Thoracic aorta (tissue), 2 donors: Measurements from ENCODE around the gene FOXL3. TPM values are rescaled to one million over a fixed set of nuclear protein-coding genes. Genes with fewer than 3 reads are reported as not detected.

ENCODE experiments used
- ATAC-seq: fragments of 150-250 bp; one replicate; pipeline ENCODE4 v1.8.0; 2017; ENCODE audit warnings: low read depth; ENCODE audit not compliant: insufficient number of reproducible peaks, low FRiP score
- DNase-seq: peaks from one replicate; pipeline ENCODE4 v3.0.0-alpha.2; 2020; ENCODE audit warnings: low spot score
- H3K27ac ChIP-seq, 2 donors: fragments of 200-600 bp; sonication (generic); 1 replicate in 1 of 2; 2 replicates in 1 of 2; pipeline ENCODE4 v1.5.1; 2016; ENCODE audit warnings: mild to moderate bottlenecking in 2 of 2, moderate library complexity in 2 of 2
- H3K27me3 ChIP-seq: fragments of 200-600 bp; sonication (generic); replicated peaks from 2 replicates; pipeline ENCODE4 v1.6.0; 2016; ENCODE audit warnings: mild to moderate bottlenecking; ENCODE audit not compliant: insufficient read depth
- H3K36me3 ChIP-seq: fragments of 200-600 bp; sonication (generic); one replicate; pipeline ENCODE4 v1.5.1; 2016
- H3K4me1 ChIP-seq, 2 donors: fragments of 200-600 bp; sonication (generic); 1 replicate in 1 of 2; 2 replicates in 1 of 2; pipeline versions ENCODE4 v1.5.1 to v1.6.0; 2016; ENCODE audit warnings: low read depth in 2 of 2, mild to moderate bottlenecking in 1 of 2; ENCODE audit not compliant: control insufficient read depth in 1 of 2
- H3K4me3 ChIP-seq: fragments of 200-600 bp; sonication (generic); 2 replicates; pipeline ENCODE4 v1.5.1; 2016; ENCODE audit warnings: mild to moderate bottlenecking
- H3K9me3 ChIP-seq: fragments of 200-600 bp; sonication (generic); 2 replicates; pipeline ENCODE4 v1.5.1; 2016
- total RNA-seq, 2 donors: library from RNA; depleted of rRNA; stranded (reverse); fragments of >200 nt; gene quantifications; one replicate each; pipeline versions ENCODE4 v1.1.0 to v1.2.3, GENCODE V29; 2016
- TF ChIP-seq, protein P1 (sequence below): fragments of 200-600 bp; sonication (generic); IDR thresholded peaks from one replicate; pipeline ENCODE4 v1.5.1; 2019; ENCODE audit warnings: antibody characterized with exemption

Gene FOXL3
- total RNA-seq, 2 donors from 2014 or later: not detected

DNA sequence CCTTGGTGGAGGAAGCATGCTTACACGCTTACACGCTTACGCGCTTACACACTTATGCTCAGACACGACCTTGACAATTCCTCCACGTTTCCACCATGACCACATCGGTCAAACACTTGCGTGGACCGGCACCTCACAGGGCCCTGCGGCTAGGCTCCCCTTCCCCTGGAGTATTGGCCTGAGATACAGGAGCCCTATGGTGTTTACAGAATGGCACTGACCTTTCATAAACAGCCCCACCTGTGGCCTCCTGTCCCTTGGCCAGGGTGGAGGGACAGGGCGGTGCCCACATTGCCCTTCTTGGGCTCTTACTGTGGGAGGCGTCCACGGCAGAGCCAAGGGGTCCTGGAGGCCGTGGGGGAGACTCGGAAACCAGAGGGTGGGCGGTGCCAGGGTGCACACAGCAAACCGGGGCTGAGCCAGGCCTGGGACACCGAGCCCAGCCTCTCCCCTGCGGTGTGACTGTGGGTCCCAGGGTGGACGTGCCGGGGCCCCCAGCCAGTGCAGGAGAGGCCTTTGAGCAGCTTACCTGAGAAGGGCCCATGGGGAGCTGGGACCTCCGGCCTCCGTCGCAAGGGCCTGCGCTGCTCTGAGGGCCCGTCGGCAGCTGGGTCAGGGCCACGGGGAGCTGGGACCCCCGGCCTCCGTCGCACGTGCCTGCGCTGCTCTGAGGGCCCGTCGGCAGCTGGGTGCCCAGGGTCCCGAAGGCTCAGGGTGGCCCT lies 44.2 kb upstream of the FOXL3 start:
- Histone ChIP-seq H3K27ac (no peak overlapping the region), H3K27me3 (no peaks in the 10 kb centered on the region), H3K4me3 (no peak overlapping the region), H3K4me1 (peaks cover 0 to under 1% of the 10 kb centered on the region in 2 donors), H3K36me3 (peaks cover 46% of the 10 kb centered on the region), H3K9me3 (no peaks in the 10 kb centered on the region)
- DNase-seq: no peak
- no peak for ATAC-seq
- TF ChIP-seq, protein P1, sequence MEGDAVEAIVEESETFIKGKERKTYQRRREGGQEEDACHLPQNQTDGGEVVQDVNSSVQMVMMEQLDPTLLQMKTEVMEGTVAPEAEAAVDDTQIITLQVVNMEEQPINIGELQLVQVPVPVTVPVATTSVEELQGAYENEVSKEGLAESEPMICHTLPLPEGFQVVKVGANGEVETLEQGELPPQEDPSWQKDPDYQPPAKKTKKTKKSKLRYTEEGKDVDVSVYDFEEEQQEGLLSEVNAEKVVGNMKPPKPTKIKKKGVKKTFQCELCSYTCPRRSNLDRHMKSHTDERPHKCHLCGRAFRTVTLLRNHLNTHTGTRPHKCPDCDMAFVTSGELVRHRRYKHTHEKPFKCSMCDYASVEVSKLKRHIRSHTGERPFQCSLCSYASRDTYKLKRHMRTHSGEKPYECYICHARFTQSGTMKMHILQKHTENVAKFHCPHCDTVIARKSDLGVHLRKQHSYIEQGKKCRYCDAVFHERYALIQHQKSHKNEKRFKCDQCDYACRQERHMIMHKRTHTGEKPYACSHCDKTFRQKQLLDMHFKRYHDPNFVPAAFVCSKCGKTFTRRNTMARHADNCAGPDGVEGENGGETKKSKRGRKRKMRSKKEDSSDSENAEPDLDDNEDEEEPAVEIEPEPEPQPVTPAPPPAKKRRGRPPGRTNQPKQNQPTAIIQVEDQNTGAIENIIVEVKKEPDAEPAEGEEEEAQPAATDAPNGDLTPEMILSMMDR: no peak

DNA sequence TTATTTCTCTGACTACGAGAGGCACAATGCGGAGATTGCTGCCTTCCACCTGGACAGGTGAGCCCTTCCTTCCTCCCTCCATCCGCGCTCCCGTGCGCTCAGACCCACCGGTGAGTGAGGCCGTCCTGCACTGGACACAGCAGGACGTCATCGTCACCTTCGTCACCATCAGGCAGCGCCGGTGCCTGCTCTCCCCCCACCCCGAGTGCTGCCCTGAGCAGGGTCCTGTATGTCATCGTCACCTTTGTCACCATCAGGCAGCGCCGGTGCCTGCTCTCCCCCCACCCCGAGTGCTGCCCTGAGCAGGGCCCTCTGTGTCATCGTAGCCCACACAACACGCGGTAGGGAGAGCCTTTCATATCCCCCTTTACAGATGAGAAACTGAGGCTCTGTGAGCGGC lies 43.5 kb upstream of the FOXL3 start:
- Histone ChIP-seq H3K27ac (no peak overlapping the region), H3K27me3 (no peaks in the 10 kb centered on the region), H3K4me3 (no peak overlapping the region), H3K9me3 (no peaks in the 10 kb centered on the region), H3K4me1 (no peaks in the 10 kb centered on the region), H3K36me3 (peaks cover 48% of the 10 kb centered on the region)
- DNase-seq: no peak
- ATAC-seq: no peak
- TF ChIP-seq, protein P1: no peak

DNA sequence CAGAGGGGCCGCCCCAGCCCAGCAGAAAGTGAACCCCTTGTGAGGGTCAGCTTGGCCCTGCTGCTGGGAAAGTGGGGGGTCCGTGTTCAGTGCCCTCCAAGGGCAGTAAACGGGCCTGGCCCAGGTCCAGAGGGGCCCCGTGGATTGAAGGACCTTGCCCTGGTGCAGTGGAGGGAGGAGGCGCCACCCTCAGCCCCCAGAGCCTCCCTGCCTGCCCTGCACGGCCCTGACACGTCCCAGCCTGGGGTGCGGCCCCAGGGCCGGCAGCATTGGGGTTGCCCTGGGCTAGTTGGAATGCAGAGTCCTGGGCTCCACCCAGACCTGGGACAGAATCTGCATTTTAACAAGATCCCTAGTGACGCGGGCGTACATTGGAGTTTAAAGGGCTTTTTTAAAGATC lies 42.8 kb upstream of the FOXL3 start:
- Histone ChIP-seq H3K9me3 (no peaks in the 10 kb centered on the region), H3K27ac (no peak overlapping the region), H3K36me3 (peaks cover 55% of the 10 kb centered on the region), H3K4me1 (no peaks in the 10 kb centered on the region), H3K4me3 (no peak overlapping the region), H3K27me3 (no peaks in the 10 kb centered on the region)
- TF ChIP-seq, protein P1: no peak
- DNase-seq: no peak
- no peak for ATAC-seq

DNA sequence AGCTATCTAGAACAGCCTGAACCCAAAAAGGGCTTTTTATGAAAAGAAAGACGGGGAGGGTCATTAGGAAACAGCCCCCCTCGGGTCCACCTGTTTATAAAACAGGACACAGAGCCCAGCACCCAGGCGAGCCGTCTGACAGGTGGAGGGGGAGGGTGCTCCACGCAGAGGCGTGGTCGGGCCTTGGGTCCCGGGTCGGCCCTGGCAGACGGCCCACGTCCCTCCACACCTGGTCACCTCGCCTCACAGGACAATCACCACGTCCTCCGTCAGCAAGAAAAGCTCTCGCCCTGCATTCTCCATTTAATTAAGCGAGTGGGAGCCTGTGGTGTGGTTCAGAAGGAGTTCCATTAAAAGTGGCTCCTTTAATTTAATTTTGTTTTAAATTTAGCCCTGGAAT lies 42.3 kb upstream of the FOXL3 start:
- DNase-seq (no peak), ATAC-seq (no peak)
- no peaks in the 10 kb centered on the region for H3K9me3 ChIP-seq
- H3K27ac ChIP-seq: no peak overlapping the region
- H3K4me1 ChIP-seq: no peaks in the 10 kb centered on the region
- TF ChIP-seq, protein P1: no peak
- no peaks in the 10 kb centered on the region for H3K27me3 ChIP-seq
- H3K4me3 ChIP-seq: no peak overlapping the region
- peaks cover 60% of the 10 kb centered on the region for H3K36me3 ChIP-seq

DNA sequence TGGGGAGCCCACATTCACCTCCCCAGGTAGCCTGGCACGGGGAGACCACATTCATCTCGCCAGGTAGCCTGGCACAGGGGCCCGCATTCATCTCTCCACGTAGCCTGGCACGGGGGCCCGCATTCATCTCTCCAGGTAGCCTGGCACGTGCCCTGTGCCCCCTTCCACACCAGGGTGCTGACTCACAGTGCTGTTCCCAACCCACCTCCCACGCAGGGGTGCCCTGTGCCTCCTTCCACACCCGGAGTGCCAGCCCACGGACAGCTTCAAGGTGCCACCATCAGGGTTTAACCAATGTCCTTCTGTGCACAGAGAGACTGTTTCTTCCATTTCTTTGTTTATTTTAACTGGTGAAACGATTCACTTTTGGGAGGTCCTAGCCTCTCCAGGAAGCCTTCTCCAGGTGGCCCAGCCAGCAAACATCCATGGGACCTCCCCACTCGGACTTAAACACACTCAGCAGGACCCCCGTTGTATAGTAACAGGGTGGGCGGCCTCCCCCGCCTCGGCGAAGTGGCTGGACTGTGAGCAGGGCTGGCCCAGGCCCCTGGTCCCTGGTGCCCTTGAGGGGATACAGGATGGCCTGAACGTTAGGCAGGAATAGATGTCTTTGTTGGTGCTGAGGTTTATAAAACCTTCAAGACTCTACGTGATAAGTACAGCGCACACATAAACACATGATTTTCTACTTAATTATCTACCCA lies 41.1 kb upstream of the FOXL3 start:
- H3K4me3 ChIP-seq: no peak overlapping the region
- H3K27ac ChIP-seq: no peak overlapping the region
- no peaks in the 10 kb centered on the region for H3K27me3 ChIP-seq
- H3K4me1 ChIP-seq: no peaks in the 10 kb centered on the region
- TF ChIP-seq, protein P1: no peak
- no peak for ATAC-seq
- no peaks in the 10 kb centered on the region for H3K9me3 ChIP-seq
- peaks cover 72% of the 10 kb centered on the region for H3K36me3 ChIP-seq
- DNase-seq: no peak
